H9 (cell line): ENCODE measurements around the gene VPS35L. TPM values are rescaled to one million over a fixed set of nuclear protein-coding genes. Genes with fewer than 3 reads are reported as not detected.

Experiments
- DNase-seq: peaks from one replicate; pipeline ENCODE4 v3.0.0-alpha.2; 2017
- H2AFZ ChIP-seq: one replicate; pipeline ENCODE4 v1.6.1; 2013; ENCODE audit warnings: mild to moderate bottlenecking, low read length, control low read depth, moderate library complexity
- H2AK5ac ChIP-seq: 2 replicates; pipeline ENCODE4 v1.6.1; 2013; ENCODE audit warnings: low read length, control low read depth, mixed read lengths; ENCODE audit not compliant: insufficient read length
- H2BK120ac ChIP-seq: one replicate; pipeline ENCODE4 v1.6.1; 2013; ENCODE audit warnings: low read depth, mild to moderate bottlenecking, low read length, control low read depth, inconsistent platforms; ENCODE audit not compliant: poor library complexity, severe bottlenecking
- H2BK12ac ChIP-seq: 2 replicates; pipeline ENCODE4 v1.6.1; 2013; ENCODE audit warnings: low read length, control low read depth, mixed read lengths, low read depth; ENCODE audit not compliant: insufficient read length
- H2BK15ac ChIP-seq: 2 replicates; pipeline ENCODE4 v1.6.1; 2013; ENCODE audit warnings: low read depth, low read length, control low read depth
- H2BK20ac ChIP-seq: one replicate; pipeline ENCODE4 v1.6.1; 2013; ENCODE audit warnings: low read depth, mild to moderate bottlenecking, low read length, control low read depth, inconsistent platforms; ENCODE audit not compliant: poor library complexity, severe bottlenecking
- H2BK5ac ChIP-seq: 2 replicates; pipeline ENCODE4 v1.6.1; 2013; ENCODE audit warnings: low read length, control low read depth, mixed read lengths; ENCODE audit not compliant: insufficient read length
- H3K14ac ChIP-seq: 2 replicates; pipeline ENCODE4 v1.6.1; 2013; ENCODE audit warnings: low read length, control low read depth; ENCODE audit not compliant: insufficient read depth
- H3K18ac ChIP-seq: 2 replicates; pipeline ENCODE4 v1.6.1; 2013; ENCODE audit warnings: low read depth, mild to moderate bottlenecking, mixed read lengths, low read length, control low read depth; ENCODE audit not compliant: insufficient read length
- H3K23ac ChIP-seq: 2 replicates; pipeline ENCODE4 v1.6.1; 2013; ENCODE audit warnings: low read length, control low read depth, mixed read lengths, low read depth; ENCODE audit not compliant: insufficient read length
- H3K23me2 ChIP-seq: 2 replicates; pipeline ENCODE4 v1.6.1; 2013; ENCODE audit warnings: low read depth, mild to moderate bottlenecking, mixed read lengths, low read length, control low read depth; ENCODE audit not compliant: insufficient read length, poor library complexity, severe bottlenecking
- H3K27ac ChIP-seq: 2 replicates; pipeline ENCODE4 v1.5.1; 2013; ENCODE audit warnings: low read length, control low read depth, mixed read lengths, low read depth; ENCODE audit not compliant: insufficient read length
- H3K27me3 ChIP-seq: 2 replicates; pipeline ENCODE4 v1.6.1; 2013; ENCODE audit warnings: low read length, control low read depth, inconsistent platforms; ENCODE audit not compliant: insufficient read depth
- H3K4ac ChIP-seq: 2 replicates; pipeline ENCODE4 v1.6.1; 2013; ENCODE audit warnings: low read depth, mild to moderate bottlenecking, control low read depth, inconsistent platforms, low read length, moderate library complexity
- H3K4me1 ChIP-seq: 2 replicates; pipeline ENCODE4 v1.6.1; 2013; ENCODE audit warnings: low read length, control low read depth, inconsistent platforms; ENCODE audit not compliant: insufficient read depth
- H3K4me2 ChIP-seq: 2 replicates; pipeline ENCODE4 v1.6.1; 2013; ENCODE audit warnings: low read length, control low read depth, mixed read lengths; ENCODE audit not compliant: insufficient read length, insufficient read depth
- H3K56ac ChIP-seq: 2 replicates; pipeline ENCODE4 v1.6.1; 2013; ENCODE audit warnings: low read depth, mild to moderate bottlenecking, mixed read lengths, low read length, control low read depth; ENCODE audit not compliant: insufficient read length
- H3K79me1 ChIP-seq: 2 replicates; pipeline ENCODE4 v1.6.1; 2013; ENCODE audit warnings: low read depth, mild to moderate bottlenecking, moderate library complexity, low read length, control low read depth, inconsistent platforms; ENCODE audit not compliant: insufficient read depth, poor library complexity, severe bottlenecking
- H3K79me2 ChIP-seq: 2 replicates; pipeline ENCODE4 v1.6.1; 2013; ENCODE audit warnings: low read length, control low read depth, inconsistent platforms; ENCODE audit not compliant: insufficient read depth
- H3K9ac ChIP-seq: 2 replicates; pipeline ENCODE4 v1.6.1; 2013; ENCODE audit warnings: low read length, control low read depth, mixed read lengths; ENCODE audit not compliant: insufficient read length; ENCODE audit errors: extremely low read depth
- H3K9me3 ChIP-seq: one replicate; pipeline ENCODE4 v1.6.1; 2013; ENCODE audit warnings: low read depth, low read length, inconsistent platforms; ENCODE audit not compliant: control insufficient read depth
- H3T11ph ChIP-seq: one replicate; pipeline ENCODE4 v1.6.1; 2013; ENCODE audit warnings: mild to moderate bottlenecking, low read length, control low read depth, inconsistent platforms
- H4K20me1 ChIP-seq: one replicate; pipeline ENCODE4 v1.6.1; 2013; ENCODE audit not compliant: control insufficient read depth, insufficient read length, insufficient read depth
- H4K5ac ChIP-seq: 2 replicates; pipeline ENCODE4 v1.6.1; 2013; ENCODE audit warnings: low read depth, mild to moderate bottlenecking, mixed read lengths, low read length, control low read depth; ENCODE audit not compliant: insufficient read length
- H4K8ac ChIP-seq: replicated peaks from 2 replicates; pipeline ENCODE4 v1.6.1; 2013; ENCODE audit warnings: low read length, control low read depth, mixed read lengths, low read depth; ENCODE audit not compliant: insufficient read length
- H4K91ac ChIP-seq: 2 replicates; pipeline ENCODE4 v1.6.1; 2013; ENCODE audit warnings: low read depth, mild to moderate bottlenecking, moderate library complexity, mixed read lengths, low read length, control low read depth; ENCODE audit not compliant: insufficient read length
- H3K27ac Mint-ChIP-seq, 3 experiments: 2 replicates in 2 of 3; 3 replicates in 1 of 3; pipeline ENCODE4 v1.8.0; 2020 to 2021; ENCODE audit warnings: mixed read lengths in 3 of 3, mild to moderate bottlenecking in 1 of 3, moderate library complexity in 1 of 3
- H3K27me3 Mint-ChIP-seq: 2 replicates; pipeline ENCODE4 v1.8.0; 2021; ENCODE audit warnings: low read depth, mild to moderate bottlenecking, moderate library complexity, mixed read lengths
- H3K36me3 Mint-ChIP-seq, 3 experiments: 2 replicates in 2 of 3; 3 replicates in 1 of 3; pipeline ENCODE4 v1.8.0; 2020 to 2021; ENCODE audit warnings: low read depth in 3 of 3, mixed read lengths in 3 of 3; ENCODE audit not compliant: insufficient read depth in 1 of 3
- H3K4me1 Mint-ChIP-seq, 2 experiments: 2 replicates each; pipeline ENCODE4 v1.8.0; 2020; ENCODE audit warnings: mixed read lengths in 2 of 2
- H3K4me3 Mint-ChIP-seq, 2 experiments: 2 replicates in 1 of 2; 3 replicates in 1 of 2; pipeline ENCODE4 v1.8.0; 2020 to 2021; ENCODE audit warnings: mild to moderate bottlenecking in 2 of 2, mixed read lengths in 2 of 2, moderate library complexity in 1 of 2
- H3K9me3 Mint-ChIP-seq, 2 experiments: 2 replicates in 1 of 2; 3 replicates in 1 of 2; pipeline ENCODE4 v1.8.0; 2020; ENCODE audit warnings: mild to moderate bottlenecking in 2 of 2, mixed read lengths in 2 of 2, moderate library complexity in 1 of 2
- CTCF ChIP-seq: fragments of 200-600 bp; sonication (generic); conservative IDR thresholded peaks from 3 replicates; pipeline ENCODE4 v1.8.0; 2021; ENCODE audit warnings: antibody characterized with exemption, mild to moderate bottlenecking
- WGBS: extraction: QIAGEN DNeasy Blood & Tissue Kit; methylation state at CpG from one replicate; pipeline ENCODE4 v1.1.7; 2013; ENCODE audit warnings: missing lambda C conversion rate, low lambda C conversion rate, mixed read lengths; ENCODE audit not compliant: insufficient read length; ENCODE audit errors: extremely low coverage; 5-methylcytosine and 5-hydroxymethylcytosine counted together
- total RNA-seq: library from RNA; stranded (reverse); gene quantifications from 2 replicates; pipeline ENCODE4 v1.2.1, GENCODE V29; 2021

VPS35L gene
- total RNA-seq, 1 experiment from 2014 or later, result 58.4 TPM

DNA sequence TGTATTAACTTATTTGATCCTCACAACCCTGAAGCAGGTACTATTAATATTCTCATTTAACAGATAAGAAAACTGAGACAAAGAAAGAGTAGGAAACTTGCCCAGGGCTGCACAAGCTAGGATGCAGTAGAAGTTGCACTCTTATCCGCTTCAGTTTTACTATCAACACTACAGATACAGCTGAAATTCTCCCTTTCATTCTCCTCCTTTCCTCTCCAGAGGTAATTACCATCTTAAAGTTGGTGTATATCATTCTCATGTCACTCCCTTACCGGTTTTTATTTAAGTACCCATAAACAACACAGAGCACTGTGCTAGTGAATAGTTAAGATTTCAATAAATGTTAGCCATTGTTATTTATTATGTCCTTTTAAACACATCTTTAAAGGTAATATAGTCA lies 37.1 kb upstream of the VPS35L start:
- H3K36me3 Mint-ChIP-seq, result peaks cover 22 to 43% (median 36%) of the 10 kb centered on the region in 3 experiments
- DNase-seq, result no peak
- no peak overlapping the region for H2AK5ac ChIP-seq
- H3K18ac ChIP-seq, result no peak overlapping the region
- no peak overlapping the region for H3K4ac ChIP-seq
- no peak overlapping the region for H3T11ph ChIP-seq
- no peak overlapping the region for H3K4me3 Mint-ChIP-seq
- no peak overlapping the region for H2BK15ac ChIP-seq
- no peaks in the 10 kb centered on the region for H3K79me1 ChIP-seq
- H3K4me2 ChIP-seq, result no peak overlapping the region
- no peaks in the 10 kb centered on the region for H3K27me3 ChIP-seq
- H4K20me1 ChIP-seq, result no peaks in the 10 kb centered on the region
- no peak overlapping the region for H3K56ac ChIP-seq
- H2BK12ac ChIP-seq, result no peak overlapping the region
- no peak overlapping the region for H3K27ac ChIP-seq
- H3K79me2 ChIP-seq, result peaks cover 5% of the 10 kb centered on the region; the same call in 1 of the 2 replicates
- WGBS, result no CpG with 5 or more reads among the region's 2 CpGs
- peaks cover 8% of the 10 kb centered on the region for H3K23me2 ChIP-seq
- no peaks in the 10 kb centered on the region for H3K9me3 ChIP-seq
- no peak overlapping the region for H3K27ac Mint-ChIP-seq
- H3K4me1 Mint-ChIP-seq, result peaks cover 30 to 31% of the 10 kb centered on the region in 2 experiments
- no peak overlapping the region for H4K5ac ChIP-seq
- H3K9me3 Mint-ChIP-seq, result no peaks in the 10 kb centered on the region
- no peak overlapping the region for H2BK5ac ChIP-seq
- H2AFZ ChIP-seq, result no peak overlapping the region
- no peaks in the 10 kb centered on the region for H3K27me3 Mint-ChIP-seq
- no peak overlapping the region for H3K23ac ChIP-seq
- no peak overlapping the region for H4K91ac ChIP-seq
- no peak for TF ChIP-seq CTCF
- no peak overlapping the region for H2BK20ac ChIP-seq
- 0 out of 2 replicates have a peak, but pooled peaks cover 3% of the 10 kb centered on the region for H3K4me1 ChIP-seq
- no peak overlapping the region for H3K9ac ChIP-seq
- H4K8ac ChIP-seq, result no peak overlapping the region
- H3K14ac ChIP-seq, result no peak overlapping the region
- no peak overlapping the region for H2BK120ac ChIP-seq
